LHCN-M2 (cell line): ENCODE measurements around the gene CYP27C1. TPM values are rescaled to one million over a fixed set of nuclear protein-coding genes. Genes with fewer than 3 reads are reported as not detected.
A peak's percentile ranks its signal among the peaks of the same experiment; 100 is the strongest.

Experiments used
- DNase-seq: peaks from one replicate; pipeline ENCODE4 v3.0.0-alpha.2; 2012; ENCODE audit warnings: low read depth
- total RNA-seq: library from RNA; depleted of rRNA; stranded (reverse); fragments of >200 nt; gene quantifications from 2 replicates; pipeline ENCODE4 v1.2.3, GENCODE V29; 2014

Gene CYP27C1
- total RNA-seq, 1 experiment from 2014 or later, result 0.63 TPM

DNA sequence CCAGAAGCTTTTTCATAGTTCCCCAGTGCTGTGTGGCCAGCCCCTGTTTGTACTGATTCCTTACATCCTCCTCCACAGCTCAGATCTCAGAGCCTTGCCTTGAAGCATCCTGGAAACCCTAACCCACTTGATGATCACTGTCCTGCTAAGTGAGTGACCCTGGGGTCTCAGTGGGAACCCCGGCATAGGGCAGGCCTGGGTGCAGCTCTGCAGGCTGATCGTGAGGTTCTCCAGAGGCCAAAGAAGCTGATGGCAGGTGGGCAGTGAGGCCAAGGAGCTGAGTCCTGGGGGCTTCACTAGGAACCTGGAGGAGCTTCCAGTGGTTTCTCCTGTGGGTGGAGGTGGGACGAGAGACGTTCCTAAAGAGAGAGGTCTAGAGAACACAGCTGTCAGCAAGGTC lies 65.7 kb downstream of the CYP27C1 start:
- DNase-seq, result no peak

DNA sequence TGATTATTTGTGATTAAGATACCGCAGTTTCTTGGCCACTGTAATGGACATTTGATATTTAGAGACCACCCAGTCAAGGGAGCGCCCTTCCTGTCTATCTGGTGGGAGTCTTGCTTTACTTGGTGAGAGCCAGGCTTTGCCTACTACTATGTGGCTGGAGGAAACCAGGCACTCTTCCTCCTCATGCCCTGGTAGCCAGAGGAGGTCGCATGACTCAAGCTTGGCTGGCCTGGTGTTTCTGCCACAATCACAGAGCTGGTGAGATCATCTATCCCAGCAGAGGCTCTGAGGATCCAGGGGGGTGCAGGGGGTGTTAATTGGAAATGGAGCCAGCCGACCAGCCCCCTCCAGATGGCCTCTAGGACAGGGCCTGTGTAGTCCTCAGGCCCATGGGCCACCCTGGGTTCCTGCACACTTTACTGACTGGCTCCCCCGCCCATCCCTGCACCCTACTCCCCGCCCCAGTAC lies 66.4 kb downstream of the CYP27C1 start:
- peak; percentile 97 for DNase-seq

DNA sequence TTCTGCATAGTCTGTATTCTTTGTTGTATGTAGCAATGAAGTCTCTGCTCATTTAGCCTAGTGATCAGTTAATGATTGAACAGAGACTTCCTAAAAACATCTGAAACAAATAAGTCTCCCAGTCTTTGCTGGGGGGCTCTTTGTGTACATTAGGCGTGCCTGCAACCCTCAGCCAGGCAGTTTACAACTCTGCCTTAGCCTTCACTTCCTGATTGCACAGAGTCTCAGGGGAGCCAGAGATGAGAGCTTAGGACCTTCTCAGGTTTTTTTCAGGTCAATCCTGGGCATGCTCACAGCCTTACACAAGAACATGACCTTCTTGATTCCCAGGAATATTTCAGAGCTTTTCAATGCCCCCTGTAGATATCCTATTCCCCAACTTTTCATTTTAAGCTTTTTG lies 69.1 kb downstream of the CYP27C1 start:
- no peak for DNase-seq

DNA sequence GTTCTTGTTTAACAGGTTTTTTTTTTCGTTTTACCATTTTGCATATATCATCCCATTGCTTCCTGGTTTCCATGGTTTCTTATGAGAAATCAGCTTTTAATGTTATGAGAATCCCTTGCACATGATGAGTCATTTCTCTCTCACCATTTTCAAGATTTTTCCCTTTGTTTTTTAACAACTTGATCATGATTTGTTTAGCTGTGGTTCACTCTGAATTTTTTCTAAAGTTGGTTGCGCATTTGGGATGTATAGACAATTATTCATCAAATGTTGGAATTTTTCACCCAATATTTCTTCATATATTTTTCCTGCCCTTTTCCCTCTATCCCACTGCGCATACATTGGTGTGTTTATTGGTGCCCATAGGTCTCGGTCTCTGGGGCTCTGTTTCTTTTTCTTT lies 70.7 kb downstream of the CYP27C1 start:
- DNase-seq, result peak; percentile 88

DNA sequence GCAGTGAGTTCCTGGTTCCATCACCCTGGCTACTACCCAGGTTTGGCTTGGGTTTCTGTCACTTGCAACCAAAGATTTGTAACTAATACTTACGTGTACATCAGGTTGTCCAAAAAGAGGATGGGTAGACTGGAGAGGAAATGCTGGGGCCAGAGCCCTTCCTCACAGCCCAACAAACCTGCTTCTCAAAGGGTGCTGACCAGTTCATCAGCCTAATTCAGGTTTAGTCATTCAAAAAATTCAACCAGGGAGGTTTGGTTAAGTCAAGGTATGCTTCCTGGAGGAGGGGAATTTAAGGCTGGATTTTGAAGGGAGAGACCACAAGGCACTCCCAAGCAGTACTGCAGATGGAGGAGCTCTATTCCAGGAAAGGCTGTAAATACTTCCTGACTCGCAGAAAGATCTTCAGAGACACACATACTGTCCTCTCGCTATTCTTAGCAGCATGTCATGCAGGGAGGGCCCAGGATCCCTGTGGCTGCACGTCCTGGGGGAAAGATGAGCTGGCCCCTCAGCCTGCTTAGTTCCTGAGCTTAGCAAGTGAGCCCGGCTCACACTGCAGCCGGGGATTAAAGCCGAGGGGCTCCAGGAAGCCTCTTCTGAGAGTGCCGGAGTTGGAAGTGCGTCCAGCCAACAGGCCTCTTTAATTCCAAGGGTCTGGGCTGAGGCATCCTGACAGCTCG lies 73.1 kb downstream of the CYP27C1 start:
- peak; percentile 55 for DNase-seq

DNA sequence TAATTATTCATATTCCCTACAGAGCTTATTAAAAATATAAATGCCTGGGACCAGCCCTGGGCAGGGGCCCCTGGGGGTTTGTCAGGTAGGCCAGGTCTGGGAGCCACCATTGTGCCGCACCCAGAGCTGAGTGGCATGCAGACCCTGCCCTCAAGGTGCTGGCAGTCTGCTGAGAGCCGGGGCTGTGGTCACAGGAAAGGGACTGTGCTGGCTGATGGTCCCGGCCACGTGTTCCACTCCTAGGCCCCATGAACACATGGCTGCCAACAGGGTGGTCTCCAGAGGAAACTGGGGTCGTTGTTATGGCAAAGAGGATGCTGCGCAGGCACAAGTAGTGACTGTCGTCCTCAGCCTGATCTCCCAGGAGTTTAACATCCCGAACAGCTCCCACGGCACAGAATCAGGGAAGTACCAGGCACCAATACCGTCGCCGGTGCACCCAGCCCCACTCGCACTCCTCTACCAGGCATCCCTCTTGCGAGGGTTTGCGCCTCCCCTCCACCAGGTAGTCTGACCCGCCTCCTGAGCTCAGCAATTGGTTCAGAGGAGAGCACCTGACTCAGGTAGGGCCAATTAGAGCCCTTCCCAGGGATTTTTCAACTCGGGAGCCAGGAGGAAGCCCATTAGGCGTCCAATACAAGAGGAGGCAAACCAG lies 73.9 kb downstream of the CYP27C1 start:
- DNase-seq, result no peak

DNA sequence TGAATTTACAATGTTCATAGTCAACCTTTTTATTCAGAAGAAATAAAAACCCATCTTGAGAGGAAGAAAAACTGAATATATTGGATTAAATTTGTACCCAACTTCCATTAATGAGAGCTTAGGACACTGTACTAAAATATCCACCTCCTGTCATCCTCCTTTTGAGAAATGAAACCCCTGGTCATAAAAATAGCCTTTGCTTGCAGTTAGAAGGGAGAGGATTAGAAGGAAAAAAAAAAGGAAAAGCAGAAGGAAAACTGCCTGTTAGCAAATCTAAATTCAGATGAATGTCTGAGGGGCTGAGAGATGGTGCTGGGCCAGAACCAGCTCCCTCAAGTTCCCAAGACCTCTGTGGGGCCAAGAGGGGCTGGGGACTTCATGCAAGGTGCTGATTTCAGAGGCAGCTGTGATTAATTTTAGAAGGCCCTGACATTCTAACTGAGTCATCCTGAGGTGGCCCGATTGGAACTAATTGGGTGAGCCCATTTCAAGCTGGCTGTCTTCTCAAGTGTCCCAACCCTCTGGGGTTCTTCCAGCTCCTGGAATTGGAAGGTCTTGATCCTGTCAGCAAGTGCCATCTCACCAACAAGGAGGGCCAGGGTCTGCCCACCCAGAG lies 74.7 kb downstream of the CYP27C1 start:
- DNase-seq, result peak; percentile 37

DNA sequence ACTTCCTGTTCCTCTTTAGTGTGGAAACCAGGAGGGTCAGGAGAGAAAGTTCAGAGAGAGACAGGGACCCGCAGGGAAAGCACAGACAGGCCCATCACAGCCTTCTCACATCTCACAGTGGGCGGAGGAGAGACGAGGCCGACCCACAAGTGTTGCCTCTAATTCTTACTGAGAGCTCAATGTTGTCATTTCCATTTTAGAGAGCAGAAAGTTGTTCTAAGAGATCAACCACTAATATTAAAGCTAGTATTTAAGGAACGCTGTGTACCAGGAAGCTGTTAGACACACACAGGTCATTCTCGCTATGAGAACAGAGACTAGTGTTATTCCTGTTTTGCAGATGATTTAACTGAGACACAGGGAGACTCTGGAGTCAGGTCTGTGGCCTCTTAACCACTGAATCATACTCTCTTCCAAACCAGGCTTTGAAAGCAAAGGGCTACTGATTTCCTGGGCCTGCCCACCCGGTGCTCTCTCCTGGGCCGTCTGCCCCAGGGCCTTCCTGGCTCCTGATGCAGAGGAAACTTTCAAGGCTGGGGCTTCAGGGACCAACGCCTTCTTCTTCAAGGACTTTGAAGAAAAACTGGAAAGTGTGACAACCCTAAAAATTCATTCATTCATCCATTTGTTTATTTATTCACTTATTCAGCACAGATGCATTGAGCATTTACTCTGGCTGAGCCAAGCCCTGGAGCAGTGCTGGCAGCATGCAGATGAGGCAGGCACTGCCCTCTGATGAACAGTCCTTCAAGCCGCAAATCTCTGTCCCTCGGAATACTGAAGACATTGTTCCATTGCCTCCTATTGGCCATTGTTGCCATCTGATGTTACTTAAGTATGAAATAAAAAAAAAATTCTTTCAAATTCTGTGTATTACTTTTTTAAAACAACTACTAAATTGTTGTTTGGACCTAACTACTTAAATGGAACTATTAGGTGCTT lies 76.0 kb downstream of the CYP27C1 start:
- DNase-seq, result peak; percentile 67

DNA sequence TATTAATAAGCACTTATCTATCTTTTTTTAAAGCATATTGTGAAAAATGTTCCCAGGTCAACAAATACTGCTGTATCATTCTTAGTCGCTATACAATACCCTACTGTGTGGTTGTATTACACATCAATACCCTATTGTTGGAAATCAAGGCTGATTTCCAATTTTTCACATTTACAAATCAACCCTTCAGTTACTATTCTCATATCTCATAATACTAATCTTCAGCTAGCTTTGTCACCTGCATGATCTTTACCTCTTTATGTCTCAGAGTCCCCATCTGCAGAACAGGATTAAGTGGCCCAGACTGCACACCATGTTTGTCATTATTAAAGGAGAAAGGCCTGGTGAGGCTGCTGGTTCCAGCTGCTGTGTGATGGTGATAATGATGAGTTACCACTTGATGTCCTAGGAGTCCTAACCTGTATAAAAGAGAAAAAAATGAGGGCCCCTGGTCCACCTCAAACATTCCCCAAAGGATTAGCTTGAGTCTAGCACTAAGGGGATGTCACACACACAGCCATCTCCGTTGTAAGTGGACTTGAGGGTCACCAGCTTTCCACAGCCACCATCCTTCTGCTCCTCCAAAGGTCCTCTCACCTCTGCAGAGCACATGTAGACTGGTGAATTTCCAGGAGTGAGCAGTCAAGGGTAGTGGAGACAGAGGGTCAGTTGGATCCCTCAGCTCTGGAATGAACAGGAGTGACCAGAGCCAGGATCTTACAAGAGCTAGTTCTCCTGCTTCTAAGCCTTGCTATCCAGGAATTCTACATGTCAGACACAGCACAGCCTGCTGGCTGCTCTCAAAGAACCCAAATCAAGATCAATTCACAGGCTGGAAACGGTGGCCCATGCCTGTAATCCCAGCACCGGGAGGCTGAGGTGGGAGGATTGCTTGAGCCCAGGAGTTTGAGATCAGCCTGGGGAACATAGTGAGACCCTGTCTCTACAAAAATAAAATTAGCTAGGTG lies 77.2 kb downstream of the CYP27C1 start:
- no peak for DNase-seq

DNA sequence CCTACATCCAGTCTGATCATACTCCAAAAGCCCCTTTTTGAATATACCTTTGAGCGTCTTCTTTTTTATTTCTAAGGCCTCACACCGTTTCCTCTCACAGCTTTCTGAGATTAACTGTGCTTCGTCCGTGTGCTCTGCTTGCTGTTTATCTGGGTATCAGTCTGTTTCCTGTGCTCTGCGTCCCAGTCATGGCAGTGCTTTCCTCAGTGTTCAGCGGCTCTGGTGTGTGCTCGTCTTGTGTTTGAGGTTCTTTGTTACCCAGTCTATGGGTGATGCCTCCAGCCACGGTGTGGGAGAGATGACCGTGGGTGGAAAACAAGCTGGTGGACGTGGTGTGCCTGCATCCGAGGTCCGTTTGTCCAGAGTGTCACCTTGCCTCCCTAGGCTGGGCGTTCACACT lies 79.6 kb downstream of the CYP27C1 start:
- DNase-seq, result no peak

DNA sequence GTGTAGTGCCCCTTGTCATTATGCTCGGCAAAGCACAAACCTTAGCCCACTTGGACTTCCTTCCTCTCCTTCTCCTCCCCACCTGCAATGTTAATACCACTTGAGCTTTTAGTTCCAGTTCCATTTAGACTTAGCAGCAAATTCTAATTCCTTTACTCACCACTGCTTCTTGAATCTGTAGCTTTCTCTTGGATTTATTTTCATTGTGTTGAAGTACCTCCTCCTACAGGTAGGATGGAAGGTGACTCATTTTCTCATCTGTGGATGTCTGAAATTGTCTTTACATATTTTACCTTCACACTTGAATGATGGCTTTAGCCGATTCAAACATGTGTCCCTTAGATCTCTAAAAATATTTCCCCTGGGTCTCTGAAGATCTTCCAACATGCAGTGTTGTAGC lies 80.3 kb downstream of the CYP27C1 start:
- no peak for DNase-seq

DNA sequence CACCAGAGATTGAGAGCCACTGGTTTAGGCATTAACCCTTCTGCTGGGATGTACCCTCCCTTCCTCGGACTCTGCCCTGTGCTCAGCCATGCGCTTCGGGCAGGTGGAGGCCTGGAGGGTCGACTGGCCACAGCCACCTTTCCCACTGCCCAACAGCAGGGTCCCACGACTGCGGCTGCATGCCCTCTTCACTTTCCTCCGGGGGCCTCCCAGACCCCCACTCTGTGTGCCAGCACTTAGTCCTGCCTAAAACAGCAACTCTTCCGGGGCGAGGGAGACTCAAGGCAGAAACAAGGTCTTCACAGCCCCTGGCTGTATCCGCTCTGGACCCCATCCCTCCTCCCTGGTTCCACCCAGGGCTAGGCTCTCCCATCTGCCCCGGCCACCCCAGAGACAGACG lies 81.8 kb downstream of the CYP27C1 start:
- no peak for DNase-seq

DNA sequence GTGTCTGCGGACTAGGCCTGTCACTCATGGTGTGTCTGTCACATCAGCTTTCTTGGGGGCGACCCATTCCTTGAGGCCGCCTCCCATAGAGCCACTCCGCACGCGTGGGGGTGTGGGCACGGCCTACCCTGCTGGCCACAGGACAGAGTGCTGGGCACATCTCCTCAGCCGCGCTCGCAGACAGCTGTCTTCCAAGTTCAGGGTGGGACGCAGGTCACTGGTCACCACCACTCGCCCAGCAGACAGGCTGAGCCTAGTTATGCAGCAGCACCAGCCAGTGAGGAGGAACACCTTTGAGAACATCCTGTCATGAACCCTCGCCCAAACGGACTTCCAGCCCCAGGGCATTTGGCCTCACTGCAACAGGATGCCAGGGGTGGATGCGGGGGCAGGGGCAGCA lies 82.4 kb downstream of the CYP27C1 start:
- no peak for DNase-seq

DNA sequence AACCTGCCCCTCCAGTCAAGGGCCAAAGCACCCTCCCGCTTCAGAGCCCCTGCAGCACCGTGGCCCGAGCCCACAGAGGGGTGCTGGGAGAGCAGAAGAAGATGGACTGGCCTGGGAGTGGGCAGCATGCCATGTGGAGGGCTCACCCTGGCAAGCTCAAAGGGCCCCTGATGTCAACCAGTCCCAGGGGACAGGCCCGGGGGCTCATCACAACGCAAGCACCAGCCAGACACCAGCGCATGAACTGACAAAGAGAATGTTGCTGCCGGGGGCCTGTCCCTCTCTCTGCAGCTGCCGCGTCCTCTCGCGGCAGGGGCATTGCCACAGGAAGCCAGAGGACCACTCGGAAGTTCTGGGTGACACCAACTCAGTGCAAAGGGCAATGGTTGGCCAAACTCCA lies 82.9 kb downstream of the CYP27C1 start:
- DNase-seq, result no peak

DNA sequence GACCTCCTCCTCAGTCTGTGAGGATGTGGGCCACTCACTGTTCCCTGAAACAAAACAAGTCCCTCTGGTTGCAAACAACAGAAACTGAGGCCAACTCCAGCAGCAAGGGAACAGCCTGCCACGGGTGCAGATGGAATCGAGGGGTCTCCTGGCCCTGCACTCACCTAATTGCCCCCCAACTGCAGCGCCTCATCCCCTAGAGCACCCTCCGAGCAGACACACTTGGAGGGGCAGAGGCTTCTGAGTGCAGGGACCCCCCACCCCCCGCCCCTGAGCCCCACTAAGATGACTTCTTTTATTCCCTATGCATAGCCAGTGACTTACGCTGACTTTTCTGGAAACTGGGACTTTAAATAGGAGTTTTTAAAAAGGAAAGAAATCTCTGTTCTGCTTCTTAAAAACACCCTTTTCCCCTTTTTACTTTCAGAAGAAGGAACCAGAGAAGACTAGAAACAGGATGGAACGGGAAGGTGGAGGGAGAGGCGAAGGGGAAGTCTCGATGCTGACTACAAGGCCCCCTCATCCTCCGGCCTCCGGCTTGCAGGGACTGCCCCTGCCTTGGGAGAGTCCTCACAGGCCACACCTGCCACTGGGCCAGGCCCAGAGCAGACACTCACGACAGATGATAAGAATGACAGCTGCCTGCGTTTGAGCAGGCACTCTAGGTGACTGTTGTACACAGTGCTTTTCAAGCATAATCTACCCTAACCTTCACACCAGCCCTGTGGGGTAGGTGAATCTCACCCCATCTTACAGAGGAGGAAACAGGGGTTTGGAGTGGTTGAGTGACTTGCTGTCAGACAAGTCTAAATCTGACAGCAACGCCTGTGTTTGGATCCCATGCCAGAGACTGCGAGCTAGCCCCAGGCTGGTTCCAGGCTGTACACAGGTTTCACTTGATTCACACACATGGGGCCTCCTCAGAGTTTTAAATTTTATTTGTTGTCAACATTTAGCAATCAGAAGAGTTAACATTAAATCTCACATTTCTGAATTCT lies 85.0 kb downstream of the CYP27C1 start:
- DNase-seq, result peak; percentile 31

DNA sequence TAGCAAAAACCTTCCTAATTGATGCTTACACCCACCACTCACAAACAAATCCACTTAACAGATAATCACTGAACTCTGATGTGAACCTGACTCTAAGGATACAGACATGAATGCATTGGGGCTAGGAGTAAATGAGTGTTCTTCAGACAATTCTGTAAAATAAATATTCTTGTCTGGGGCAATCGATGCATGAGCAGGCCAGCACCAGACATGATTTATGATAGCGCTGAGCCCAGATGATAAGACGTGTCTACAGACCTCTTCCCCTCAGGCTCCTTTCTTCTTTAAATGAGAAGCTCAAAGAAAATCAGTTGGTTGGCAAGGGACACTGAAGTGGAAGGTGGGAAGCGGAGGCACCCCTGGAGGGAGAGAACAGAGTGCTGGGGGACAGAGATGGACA lies 85.9 kb downstream of the CYP27C1 start:
- no peak for DNase-seq
